Inflammatory macrophage treated with lipopolysaccharide for 4 hours (primary cell): ENCODE measurements around the gene TMEM50B.
"Not testable (repeated sequence)": the region's sequence is repeated elsewhere in the genome, so short reads cannot be mapped to it uniquely, and the experiment has no call there.

ENCODE experiments used
- DNase-seq: peaks from one replicate; pipeline ENCODE4 v3.0.0-alpha.2; 2020

The TMEM50B gene

GRCh38 chr21:33477066-33477465 is 2.7 kb downstream of the TMEM50B start:
- no peak for DNase-seq

- no peak for DNase-seq
Observed at GRCh38 chr21:33473344-33473743, 6.4 kb downstream of the TMEM50B start.

- no peak for DNase-seq
Observed at GRCh38 chr21:33470701-33471100, 9.1 kb downstream of the TMEM50B start.

- not testable (repeated sequence) for DNase-seq
Observed at GRCh38 chr21:33469183-33469582, 10.6 kb downstream of the TMEM50B start.

- no peak for DNase-seq
Observed at GRCh38 chr21:33461538-33462250, 18.1 kb downstream of the TMEM50B start.

- no peak for DNase-seq
Observed at GRCh38 chr21:33458861-33459260, 20.9 kb downstream of the TMEM50B start.

GRCh38 chr21:33455686-33456446 is 23.9 kb downstream of the TMEM50B start:
- peak; percentile 56 for DNase-seq

- no peak for DNase-seq
Observed at GRCh38 chr21:33452362-33452761, 27.4 kb downstream of the TMEM50B start.

GRCh38 chr21:33451634-33452071 is 28.1 kb downstream of the TMEM50B start:
- no peak for DNase-seq

- DNase-seq, result no peak
Observed at GRCh38 chr21:33449616-33450015, 30.2 kb downstream of the TMEM50B start.

- not testable (repeated sequence) for DNase-seq
Observed at GRCh38 chr21:33446620-33447019, 33.2 kb downstream of the TMEM50B start.

GRCh38 chr21:33444499-33444898 is 35.3 kb downstream of the TMEM50B start:
- no peak for DNase-seq

- DNase-seq, result no peak
Observed at GRCh38 chr21:33443194-33443593, 36.6 kb downstream of the TMEM50B start.

GRCh38 chr21:33441489-33442477 is 38.0 kb downstream of the TMEM50B start:
- DNase-seq, result peak; percentile 54

GRCh38 chr21:33437140-33437539 is 42.6 kb downstream of the TMEM50B start:
- DNase-seq, result no peak

- DNase-seq, result peak; percentile 97
Observed at GRCh38 chr21:33434770-33435360, 44.9 kb downstream of the TMEM50B start.

- DNase-seq, result peak; percentile 90
Observed at GRCh38 chr21:33433425-33434114, 46.2 kb downstream of the TMEM50B start.

GRCh38 chr21:33433001-33433400 is 46.8 kb downstream of the TMEM50B start:
- no peak for DNase-seq

GRCh38 chr21:33432496-33432895 is 47.3 kb downstream of the TMEM50B start:
- peak; percentile 53 for DNase-seq

GRCh38 chr21:33430858-33431257 is 48.9 kb downstream of the TMEM50B start:
- DNase-seq, result no peak

- no peak for DNase-seq
Observed at GRCh38 chr21:33428669-33429068, 51.1 kb downstream of the TMEM50B start.

GRCh38 chr21:33427051-33427450 is 52.7 kb downstream of the TMEM50B start:
- no peak for DNase-seq
